Neural progenitor cell (in vitro differentiated cells): Measurements from ENCODE around the gene OR7A5. TPM values are rescaled to one million over a fixed set of nuclear protein-coding genes. Genes with fewer than 3 reads are reported as not detected.

Experiments used
- DNase-seq: peaks from one replicate; pipeline ENCODE4 v3.0.0-alpha.2; 2016; ENCODE audit warnings: low spot score
- H2AFZ ChIP-seq: fragments of 200-600 bp; sonication (generic); replicated peaks from 2 replicates; pipeline ENCODE4 v1.6.1; 2016; ENCODE audit warnings: antibody characterized with exemption
- H3F3A ChIP-seq: fragments of 200-600 bp; sonication (generic); 2 replicates; pipeline ENCODE4 v1.6.1; 2016; ENCODE audit warnings: antibody characterized with exemption, low read depth
- H3K27ac ChIP-seq: fragments of 200-600 bp; sonication (generic); 2 replicates; pipeline ENCODE4 v1.5.1; 2016; ENCODE audit warnings: mild to moderate bottlenecking
- H3K27me3 ChIP-seq: fragments of 200-600 bp; sonication (generic); 2 replicates; pipeline ENCODE4 v1.6.1; 2016; ENCODE audit warnings: mild to moderate bottlenecking, moderate library complexity
- H3K36me3 ChIP-seq: fragments of 200-600 bp; sonication (generic); 2 replicates; pipeline ENCODE4 v1.5.1; 2016
- H3K4me1 ChIP-seq: fragments of 200-600 bp; sonication (generic); 2 replicates; pipeline ENCODE4 v1.6.1; 2016; ENCODE audit warnings: mixed run types
- H3K4me2 ChIP-seq: fragments of 200-600 bp; sonication (generic); 2 replicates; pipeline ENCODE4 v1.6.1; 2016
- H3K4me3 ChIP-seq: fragments of 200-600 bp; sonication (generic); 2 replicates; pipeline ENCODE4 v1.5.1; 2016
- H3K79me2 ChIP-seq: fragments of 200-600 bp; sonication (generic); 2 replicates; pipeline ENCODE4 v1.6.1; 2016; ENCODE audit warnings: low read depth
- H3K9ac ChIP-seq: fragments of 200-600 bp; sonication (generic); 2 replicates; pipeline ENCODE4 v1.6.1; 2016
- H3K9me3 ChIP-seq: fragments of 200-600 bp; sonication (generic); 2 replicates; pipeline ENCODE4 v1.5.1; 2016; ENCODE audit warnings: low read depth
- H4K20me1 ChIP-seq: fragments of 200-600 bp; sonication (generic); 2 replicates; pipeline ENCODE4 v1.6.1; 2016; ENCODE audit warnings: low read depth
- H3K27ac Mint-ChIP-seq: 3 replicates; pipeline ENCODE4 v1.8.0; 2021; ENCODE audit warnings: mixed read lengths
- H3K27me3 Mint-ChIP-seq: 2 replicates; pipeline ENCODE4 v1.8.0; 2022; ENCODE audit warnings: low read depth, mild to moderate bottlenecking, inconsistent platforms, moderate library complexity, mixed read lengths; ENCODE audit not compliant: insufficient read depth
- H3K36me3 Mint-ChIP-seq: 3 replicates; pipeline ENCODE4 v1.8.0; 2021; ENCODE audit warnings: mixed read lengths
- H3K4me1 Mint-ChIP-seq: 3 replicates; pipeline ENCODE4 v1.8.0; 2021; ENCODE audit warnings: mixed read lengths
- H3K4me3 Mint-ChIP-seq: 3 replicates; pipeline ENCODE4 v1.8.0; 2021; ENCODE audit warnings: mild to moderate bottlenecking, moderate library complexity, mixed read lengths
- H3K9me3 Mint-ChIP-seq: 3 replicates; pipeline ENCODE4 v1.8.0; 2020; ENCODE audit warnings: mixed read lengths
- CTCF ChIP-seq: fragments of 200-600 bp; sonication (generic); IDR thresholded peaks from 2 replicates; pipeline ENCODE4 v1.5.1; 2017; ENCODE audit warnings: antibody characterized with exemption, mild to moderate bottlenecking
- EZH2 ChIP-seq: fragments of 200-600 bp; sonication (generic); IDR thresholded peaks from 2 replicates; pipeline ENCODE4 v1.6.1; 2017; ENCODE audit warnings: antibody characterized with exemption, mild to moderate bottlenecking, moderate library complexity
- EZH2phosphoT487 ChIP-seq: fragments of 200-600 bp; sonication (generic); IDR thresholded peaks from 2 replicates; pipeline ENCODE4 v1.6.1; 2017; ENCODE audit warnings: antibody characterized with exemption
- total RNA-seq: library from RNA; depleted of rRNA; stranded (reverse); fragments of >200 nt; gene quantifications from 2 replicates; pipeline ENCODE4 v1.2.3, GENCODE V29; 2015; ENCODE audit warnings: low replicate concordance

Gene OR7A5
- total RNA-seq, 1 donor from 2014 or later = not detected

GRCh38 chr19:14840206-14840605 lies 5.2 kb upstream of the OR7A5 start:
- Mint-ChIP-seq H3K9me3 (no peaks in the 10 kb centered on the region), H3K27me3 (peaks cover 2% of the 10 kb centered on the region), H3K4me3 (no peak overlapping the region), H3K36me3 (no peaks in the 10 kb centered on the region), H3K27ac (no peak overlapping the region), H3K4me1 (no peaks in the 10 kb centered on the region)
- Histone ChIP-seq H3F3A (no peaks in the 10 kb centered on the region), H3K9ac (no peak overlapping the region), H3K27me3 (no peaks in the 10 kb centered on the region), H3K27ac (no peak overlapping the region), H3K79me2 (no peaks in the 10 kb centered on the region), H3K9me3 (no peaks in the 10 kb centered on the region), H3K4me3 (no peak overlapping the region), H2AFZ (no peak overlapping the region), H3K4me2 (no peak overlapping the region), H3K36me3 (no peaks in the 10 kb centered on the region), H4K20me1 (no peaks in the 10 kb centered on the region), H3K4me1 (no peaks in the 10 kb centered on the region)
- DNase-seq = no peak
- no peak for TF ChIP-seq EZH2
- TF ChIP-seq EZH2phosphoT487 = no peak
- no peak for TF ChIP-seq CTCF

- H3F3A ChIP-seq = no peaks in the 10 kb centered on the region
- no peaks in the 10 kb centered on the region for H3K4me1 Mint-ChIP-seq
- H3K27me3 Mint-ChIP-seq = peaks cover 2% of the 10 kb centered on the region
- H3K4me2 ChIP-seq = no peak overlapping the region
- H3K9ac ChIP-seq = no peak overlapping the region
- H3K27ac ChIP-seq = no peak overlapping the region
- H3K36me3 ChIP-seq = no peaks in the 10 kb centered on the region
- no peaks in the 10 kb centered on the region for H4K20me1 ChIP-seq
- no peak overlapping the region for H3K27ac Mint-ChIP-seq
- no peaks in the 10 kb centered on the region for H3K9me3 ChIP-seq
- no peak overlapping the region for H3K4me3 ChIP-seq
- no peak overlapping the region for H2AFZ ChIP-seq
- H3K79me2 ChIP-seq = no peaks in the 10 kb centered on the region
- H3K36me3 Mint-ChIP-seq = no peaks in the 10 kb centered on the region
- no peak overlapping the region for H3K4me3 Mint-ChIP-seq
- H3K27me3 ChIP-seq = no peaks in the 10 kb centered on the region
- no peak for DNase-seq
- H3K4me1 ChIP-seq = no peaks in the 10 kb centered on the region
- TF ChIP-seq EZH2phosphoT487 (no peak), CTCF (no peak)
- no peaks in the 10 kb centered on the region for H3K9me3 Mint-ChIP-seq
These were observed 2.4 kb upstream of the OR7A5 start for GRCh38 chr19:14837391-14837790.

GRCh38 chr19:14830702-14831101 lies 4.3 kb downstream of the OR7A5 start:
- Histone ChIP-seq H3F3A (no peaks in the 10 kb centered on the region), H3K9me3 (peaks cover 3% of the 10 kb centered on the region), H3K27ac (no peak overlapping the region), H3K9ac (no peak overlapping the region), H2AFZ (no peak overlapping the region), H3K36me3 (no peaks in the 10 kb centered on the region), H3K79me2 (no peaks in the 10 kb centered on the region), H3K4me1 (no peaks in the 10 kb centered on the region), H4K20me1 (no peaks in the 10 kb centered on the region), H3K4me3 (no peak overlapping the region), H3K4me2 (no peak overlapping the region), H3K27me3 (no peaks in the 10 kb centered on the region)
- TF ChIP-seq CTCF = no peak
- TF ChIP-seq EZH2 = no peak
- TF ChIP-seq EZH2phosphoT487 = no peak
- DNase-seq = no peak
- no peaks in the 10 kb centered on the region for H3K4me1 Mint-ChIP-seq
- no peaks in the 10 kb centered on the region for H3K9me3 Mint-ChIP-seq
- no peak overlapping the region for H3K4me3 Mint-ChIP-seq
- H3K27me3 Mint-ChIP-seq = peaks cover 4% of the 10 kb centered on the region
- no peak overlapping the region for H3K27ac Mint-ChIP-seq
- no peaks in the 10 kb centered on the region for H3K36me3 Mint-ChIP-seq

GRCh38 chr19:14826006-14826405 lies 9.0 kb downstream of the OR7A5 start:
- Histone ChIP-seq H3K4me1 (no peaks in the 10 kb centered on the region), H2AFZ (no peak overlapping the region), H3K27ac (no peak overlapping the region), H3K4me3 (no peak overlapping the region), H3F3A (no peaks in the 10 kb centered on the region), H3K9ac (no peak overlapping the region), H3K79me2 (no peaks in the 10 kb centered on the region), H3K9me3 (peaks cover 14% of the 10 kb centered on the region), H3K36me3 (no peaks in the 10 kb centered on the region), H3K4me2 (no peak overlapping the region), H4K20me1 (no peaks in the 10 kb centered on the region), H3K27me3 (no peaks in the 10 kb centered on the region)
- Mint-ChIP-seq H3K27ac (no peak overlapping the region), H3K36me3 (no peaks in the 10 kb centered on the region), H3K4me3 (no peak overlapping the region), H3K9me3 (no peaks in the 10 kb centered on the region), H3K27me3 (peaks cover 6% of the 10 kb centered on the region), H3K4me1 (no peaks in the 10 kb centered on the region)
- TF ChIP-seq EZH2phosphoT487 (no peak), CTCF (no peak), EZH2 (no peak)
- no peak for DNase-seq
